Measurements from ENCODE around the gene CKS2.

Gene CKS2

DNA sequence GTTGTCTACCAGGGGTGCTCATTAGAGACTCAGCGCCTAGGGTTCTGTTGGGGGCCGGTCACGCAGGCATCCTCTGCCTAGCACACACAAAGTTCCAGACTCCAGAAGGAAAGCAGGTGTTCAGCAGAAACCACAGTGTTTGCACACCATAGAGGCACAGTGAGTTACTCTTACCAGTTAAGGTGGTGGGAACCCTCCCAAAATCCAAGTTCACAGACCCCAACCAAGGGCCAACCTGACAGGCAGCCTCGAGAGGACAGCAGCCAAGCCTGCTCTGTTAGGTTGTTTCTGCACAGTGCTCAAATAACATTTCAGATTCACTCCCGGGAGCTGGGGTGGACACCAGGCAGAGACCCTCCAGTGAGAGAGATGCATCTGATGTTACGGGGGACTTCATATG lies 43.5 kb downstream of the CKS2 start:
- Histone ChIP-seq H3K4me1 (ENCODE audit: control insufficient read depth, insufficient read depth, low read length) (no peaks in the 10 kb centered on the region), H3K27me3 (ENCODE audit: control insufficient read depth, insufficient read depth, low read length) (no peaks in the 10 kb centered on the region), H3K9ac (ENCODE audit: low read length) (no peak overlapping the region), H3K36me3 (ENCODE audit: control insufficient read depth, insufficient read depth, low read length) (peaks cover 44% of the 10 kb centered on the region), H3K4me3 (ENCODE audit: low read length) (no peak overlapping the region), H3K9me3 (ENCODE audit: control insufficient read depth, low read length) (no peaks in the 10 kb centered on the region)

- Histone ChIP-seq H3K9ac (ENCODE audit: low read length) (no peak overlapping the region), H3K9me3 (ENCODE audit: control insufficient read depth, low read length) (no peaks in the 10 kb centered on the region), H3K27me3 (ENCODE audit: control insufficient read depth, insufficient read depth, low read length) (no peaks in the 10 kb centered on the region), H3K4me1 (ENCODE audit: control insufficient read depth, insufficient read depth, low read length) (no peaks in the 10 kb centered on the region), H3K4me3 (ENCODE audit: low read length) (no peak overlapping the region), H3K36me3 (ENCODE audit: control insufficient read depth, insufficient read depth, low read length) (peaks cover 34% of the 10 kb centered on the region)
These were observed 45.8 kb downstream of the CKS2 start for GRCh38 chr9:89356782-89357181.

GRCh38 chr9:89357331-89358197 lies 46.6 kb downstream of the CKS2 start:
- no peak overlapping the region for H3K9ac ChIP-seq (ENCODE audit: low read length)
- H3K9me3 ChIP-seq (ENCODE audit: control insufficient read depth, low read length): no peaks in the 10 kb centered on the region
- no peaks in the 10 kb centered on the region for H3K4me1 ChIP-seq (ENCODE audit: control insufficient read depth, insufficient read depth, low read length)
- no peak overlapping the region for H3K4me3 ChIP-seq (ENCODE audit: low read length)
- no peaks in the 10 kb centered on the region for H3K27me3 ChIP-seq (ENCODE audit: control insufficient read depth, insufficient read depth, low read length)
- H3K36me3 ChIP-seq (ENCODE audit: control insufficient read depth, insufficient read depth, low read length): peaks cover 34% of the 10 kb centered on the region

DNA sequence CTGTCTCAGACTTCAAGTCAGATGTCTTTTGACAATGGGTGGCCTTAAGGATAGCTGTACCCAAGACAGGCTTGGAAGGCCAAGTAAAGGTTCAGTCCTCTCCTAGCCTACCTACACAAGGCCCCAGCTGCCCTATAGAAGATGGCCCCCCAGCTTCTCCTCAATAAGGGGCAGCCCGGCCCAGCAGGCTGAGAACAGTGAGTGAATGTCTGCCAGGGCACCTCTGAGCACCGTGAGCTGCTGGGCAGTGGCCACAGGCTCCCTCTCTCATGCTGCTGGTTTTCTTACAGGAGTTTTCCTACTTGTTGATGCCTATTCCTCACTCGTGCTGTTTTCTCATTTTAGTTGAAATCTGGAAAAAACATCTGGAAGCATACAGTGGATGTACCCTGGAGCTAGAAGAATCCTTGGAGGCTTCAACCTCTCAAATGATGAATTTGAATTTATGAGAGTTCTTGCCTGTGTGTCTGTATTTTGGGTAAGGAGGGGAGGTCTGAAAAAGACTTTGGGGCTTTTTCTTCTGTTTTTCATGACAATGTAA lies 47.5 kb downstream of the CKS2 start:
- H3K9me3 ChIP-seq (ENCODE audit: control insufficient read depth, low read length): no peaks in the 10 kb centered on the region
- no peak overlapping the region for H3K9ac ChIP-seq (ENCODE audit: low read length)
- no peak overlapping the region for H3K4me3 ChIP-seq (ENCODE audit: low read length)
- H3K36me3 ChIP-seq (ENCODE audit: control insufficient read depth, insufficient read depth, low read length): peaks cover 34% of the 10 kb centered on the region
- no peaks in the 10 kb centered on the region for H3K4me1 ChIP-seq (ENCODE audit: control insufficient read depth, insufficient read depth, low read length)
- H3K27me3 ChIP-seq (ENCODE audit: control insufficient read depth, insufficient read depth, low read length): no peaks in the 10 kb centered on the region

GRCh38 chr9:89358985-89359384 lies 48.0 kb downstream of the CKS2 start:
- H3K4me3 ChIP-seq (ENCODE audit: low read length): no peak overlapping the region
- no peaks in the 10 kb centered on the region for H3K27me3 ChIP-seq (ENCODE audit: control insufficient read depth, insufficient read depth, low read length)
- H3K36me3 ChIP-seq (ENCODE audit: control insufficient read depth, insufficient read depth, low read length): peaks cover 32% of the 10 kb centered on the region
- no peak overlapping the region for H3K9ac ChIP-seq (ENCODE audit: low read length)
- no peaks in the 10 kb centered on the region for H3K4me1 ChIP-seq (ENCODE audit: control insufficient read depth, insufficient read depth, low read length)
- no peaks in the 10 kb centered on the region for H3K9me3 ChIP-seq (ENCODE audit: control insufficient read depth, low read length)

- H3K9ac ChIP-seq (ENCODE audit: low read length): no peak overlapping the region
These were observed 48.8 kb downstream of the CKS2 start for GRCh38 chr9:89359751-89360261.

DNA sequence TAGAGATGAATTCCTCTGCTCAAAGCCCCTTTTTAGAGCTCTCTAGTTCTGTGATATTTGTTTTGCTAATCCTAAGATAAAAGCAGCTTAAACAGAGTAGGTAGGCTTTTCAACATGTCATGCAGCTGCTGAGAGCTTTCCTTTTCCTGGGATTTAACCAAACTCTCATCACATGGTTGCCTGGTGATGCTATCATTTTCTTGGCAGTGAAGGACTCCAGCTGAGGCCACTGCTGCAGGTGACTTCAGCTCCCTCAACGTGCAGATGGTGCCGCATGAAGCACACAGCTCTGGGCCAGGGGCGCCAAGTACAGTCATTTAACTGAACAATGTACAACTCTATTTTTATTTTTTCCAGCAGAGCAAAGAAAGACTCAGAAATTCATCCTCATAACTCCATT lies 49.5 kb downstream of the CKS2 start:
- peaks cover 20% of the 10 kb centered on the region for H3K36me3 ChIP-seq (ENCODE audit: control insufficient read depth, insufficient read depth, low read length)
- no peaks in the 10 kb centered on the region for H3K4me1 ChIP-seq (ENCODE audit: control insufficient read depth, insufficient read depth, low read length)
- no peak overlapping the region for H3K4me3 ChIP-seq (ENCODE audit: low read length)
- no peaks in the 10 kb centered on the region for H3K9me3 ChIP-seq (ENCODE audit: control insufficient read depth, low read length)
- no peaks in the 10 kb centered on the region for H3K27me3 ChIP-seq (ENCODE audit: control insufficient read depth, insufficient read depth, low read length)
- no peak overlapping the region for H3K9ac ChIP-seq (ENCODE audit: low read length)

More at GRCh38 chr9:89359751-89360261, 48.8 kb downstream of the CKS2 start:
- no peaks in the 10 kb centered on the region for H3K4me1 ChIP-seq (ENCODE audit: control insufficient read depth, insufficient read depth, low read length)
- H3K36me3 ChIP-seq (ENCODE audit: control insufficient read depth, insufficient read depth, low read length): peaks cover 24% of the 10 kb centered on the region
- no peaks in the 10 kb centered on the region for H3K27me3 ChIP-seq (ENCODE audit: control insufficient read depth, insufficient read depth, low read length)
- no peak overlapping the region for H3K4me3 ChIP-seq (ENCODE audit: low read length)
- H3K9me3 ChIP-seq (ENCODE audit: control insufficient read depth, low read length): no peaks in the 10 kb centered on the region

- Histone ChIP-seq H3K36me3 (ENCODE audit: control insufficient read depth, insufficient read depth, low read length) (peaks cover 20% of the 10 kb centered on the region), H3K9ac (ENCODE audit: low read length) (no peak overlapping the region), H3K27me3 (ENCODE audit: control insufficient read depth, insufficient read depth, low read length) (no peaks in the 10 kb centered on the region), H3K9me3 (ENCODE audit: control insufficient read depth, low read length) (no peaks in the 10 kb centered on the region), H3K4me1 (ENCODE audit: control insufficient read depth, insufficient read depth, low read length) (no peaks in the 10 kb centered on the region), H3K4me3 (ENCODE audit: low read length) (no peak overlapping the region)
These were observed 50.0 kb downstream of the CKS2 start for GRCh38 chr9:89361031-89361430.

DNA sequence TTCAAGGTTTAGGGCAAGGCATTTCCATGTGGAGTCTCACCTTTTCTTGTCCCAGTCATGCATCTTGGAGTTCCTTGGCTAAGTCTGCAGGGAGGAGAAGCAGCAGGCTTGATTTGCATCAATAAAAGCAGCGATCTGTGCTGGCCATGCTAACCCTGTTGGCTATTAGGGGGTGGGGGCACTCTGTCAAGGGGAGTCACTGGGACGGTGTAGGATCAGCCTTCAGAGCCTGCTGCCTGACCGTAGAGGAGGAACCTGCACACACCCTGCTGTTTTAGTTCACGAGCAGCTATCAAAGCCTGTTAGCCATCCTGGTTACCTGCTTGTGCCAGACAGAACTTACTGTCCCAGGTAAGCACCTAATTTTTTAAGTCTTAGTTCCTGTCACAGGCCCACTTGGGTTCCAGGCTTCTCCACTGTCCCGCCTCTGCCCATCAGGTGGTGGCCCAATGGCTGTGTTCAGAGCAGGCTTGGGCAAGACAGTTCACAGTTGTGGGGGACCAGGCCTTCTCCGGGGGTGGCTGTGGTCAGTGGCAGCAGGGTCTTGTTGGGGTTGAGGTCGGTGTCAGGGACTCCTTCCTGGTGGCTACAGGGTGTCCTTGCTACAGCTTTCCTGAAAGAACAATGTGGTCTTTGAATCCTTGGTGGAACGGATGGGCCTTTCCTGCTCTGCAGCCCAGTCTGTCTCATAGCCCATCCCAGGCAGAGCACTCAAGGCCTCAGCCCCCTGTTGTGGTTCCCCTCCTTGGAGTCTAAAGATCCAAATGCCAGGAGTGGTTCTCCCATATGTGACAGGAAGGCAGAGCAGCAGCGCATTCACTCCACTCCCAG lies 51.0 kb downstream of the CKS2 start:
- Histone ChIP-seq H3K4me3 (ENCODE audit: low read length) (no peak overlapping the region), H3K4me1 (ENCODE audit: control insufficient read depth, insufficient read depth, low read length) (no peaks in the 10 kb centered on the region), H3K27me3 (ENCODE audit: control insufficient read depth, insufficient read depth, low read length) (no peaks in the 10 kb centered on the region), H3K9me3 (ENCODE audit: control insufficient read depth, low read length) (no peaks in the 10 kb centered on the region), H3K36me3 (ENCODE audit: control insufficient read depth, insufficient read depth, low read length) (peaks cover 17% of the 10 kb centered on the region), H3K9ac (ENCODE audit: low read length) (no peak overlapping the region)

GRCh38 chr9:89362647-89363310 lies 51.8 kb downstream of the CKS2 start:
- peaks cover 11% of the 10 kb centered on the region for H3K36me3 ChIP-seq (ENCODE audit: control insufficient read depth, insufficient read depth, low read length)
- H3K9me3 ChIP-seq (ENCODE audit: control insufficient read depth, low read length): no peaks in the 10 kb centered on the region
- no peak overlapping the region for H3K9ac ChIP-seq (ENCODE audit: low read length)
- H3K4me1 ChIP-seq (ENCODE audit: control insufficient read depth, insufficient read depth, low read length): no peaks in the 10 kb centered on the region
- no peak overlapping the region for H3K4me3 ChIP-seq (ENCODE audit: low read length)
- no peaks in the 10 kb centered on the region for H3K27me3 ChIP-seq (ENCODE audit: control insufficient read depth, insufficient read depth, low read length)

- Histone ChIP-seq H3K27me3 (ENCODE audit: control insufficient read depth, insufficient read depth, low read length) (no peaks in the 10 kb centered on the region), H3K9ac (ENCODE audit: low read length) (no peak overlapping the region), H3K4me1 (ENCODE audit: control insufficient read depth, insufficient read depth, low read length) (no peaks in the 10 kb centered on the region), H3K36me3 (ENCODE audit: control insufficient read depth, insufficient read depth, low read length) (peaks cover 6% of the 10 kb centered on the region), H3K4me3 (ENCODE audit: low read length) (no peak overlapping the region), H3K9me3 (ENCODE audit: control insufficient read depth, low read length) (no peaks in the 10 kb centered on the region)
These were observed 52.3 kb downstream of the CKS2 start for GRCh38 chr9:89363311-89363670.
